Thymus (tissue), 11 donors: Measurements from ENCODE around the gene ZNF761. TPM values are rescaled to one million over a fixed set of nuclear protein-coding genes. Genes with fewer than 3 reads are reported as not detected.
A peak's percentile ranks its signal among the peaks of the same experiment; 100 is the strongest.
"Not testable (repeated sequence)": the region's sequence is repeated elsewhere in the genome, so short reads cannot be mapped to it uniquely, and the experiment has no call there.

Source experiments
- DNase-seq, 9 donors: peaks; one replicate each; pipeline ENCODE4 v3.0.0-alpha.2; 2013; ENCODE audit warnings: low spot score in 9 of 9, low read depth in 6 of 9, missing footprints in 1 of 9
- H3K27ac ChIP-seq, 2 donors: one replicate each; pipeline ENCODE4 v1.5.1; 2013; ENCODE audit warnings: control low read depth in 1 of 2, low read depth in 1 of 2, low read length in 1 of 2, mild to moderate bottlenecking in 1 of 2, moderate library complexity in 1 of 2
- H3K27me3 ChIP-seq, 2 donors: one replicate each; pipeline ENCODE4 v1.5.1; 2013; ENCODE audit warnings: low read length in 1 of 2; ENCODE audit not compliant: control insufficient read depth in 2 of 2, insufficient read depth in 1 of 2
- H3K36me3 ChIP-seq, 2 donors: one replicate each; pipeline ENCODE4 v1.5.1; 2013; ENCODE audit warnings: low read length in 1 of 2, mild to moderate bottlenecking in 1 of 2, moderate library complexity in 1 of 2; ENCODE audit not compliant: control insufficient read depth in 2 of 2, insufficient read depth in 2 of 2
- H3K4me1 ChIP-seq, 2 donors: one replicate each; pipeline ENCODE4 v1.5.1; 2013; ENCODE audit warnings: low read length in 2 of 2; ENCODE audit not compliant: control insufficient read depth in 2 of 2, insufficient read depth in 2 of 2
- H3K4me3 ChIP-seq, 2 donors: one replicate each; pipeline ENCODE4 v1.5.1; 2013; ENCODE audit warnings: low read length in 2 of 2, control low read depth in 1 of 2, mild to moderate bottlenecking in 1 of 2
- H3K9me3 ChIP-seq, 2 donors: one replicate each; pipeline ENCODE4 v1.5.1; 2013; ENCODE audit warnings: low read length in 1 of 2, mild to moderate bottlenecking in 1 of 2; ENCODE audit not compliant: control insufficient read depth in 2 of 2, insufficient read depth in 1 of 2
- WGBS: extraction: QIAGEN DNeasy Blood & Tissue Kit; methylation state at CpG from one replicate; pipeline ENCODE4 v1.1.7; 2013; 5-methylcytosine and 5-hydroxymethylcytosine counted together
- polyA plus RNA-seq: library from polyadenylated mRNA; stranded (reverse); fragments of 200-250 nt; gene quantifications from one replicate; pipeline ENCODE4 v1.2.3, GENCODE V29; 2013
- total RNA-seq: library from RNA; stranded (reverse); fragments of 120-200 nt; gene quantifications from one replicate; pipeline ENCODE4 v1.2.4, GENCODE V29; 2013
- donor health status: healthy.

ZNF761 gene
- total and polyA plus RNA-seq, 2 donors: 9.7 to 14.9 TPM

GRCh38 chr19:53468628-53469027 is 36.8 kb downstream of the ZNF761 start:
- H3K36me3 ChIP-seq, H3K4me1 ChIP-seq, H3K27ac ChIP-seq, H3K27me3 ChIP-seq, H3K9me3 ChIP-seq, DNase-seq: not testable (repeated sequence)
- WGBS: 78% methylated on average over 8 of the region's 8 CpGs
- peak overlapping the region in 1 of 2 donors; percentile 64 for H3K4me3 ChIP-seq

GRCh38 chr19:53471916-53472315 is 40.1 kb downstream of the ZNF761 start:
- WGBS: 98% methylated on average over 7 of the region's 7 CpGs
- Histone ChIP-seq H3K4me3 (no peak overlapping the region), H3K27me3 (no peaks in the 10 kb centered on the region), H3K4me1 (peaks cover 3 to 5% of the 10 kb centered on the region in 2 donors), H3K9me3 (no peaks in the 10 kb centered on the region), H3K36me3 (no peaks in the 10 kb centered on the region), H3K27ac (no peak overlapping the region)
- no peak for DNase-seq

- WGBS: 66% methylated on average over 1 of the region's 1 CpG
- not testable (repeated sequence) for H3K27me3 ChIP-seq, H3K4me1 ChIP-seq, H3K27ac ChIP-seq, H3K4me3 ChIP-seq
- DNase-seq: peak in 1 of 9 donors; percentile 21
- Histone ChIP-seq H3K36me3 (peaks cover 6 to 14% of the 10 kb centered on the region in 2 donors), H3K9me3 (peaks cover 5 to 14% of the 10 kb centered on the region in 2 donors)
Measured at GRCh38 chr19:53474832-53475231, 43.0 kb downstream of the ZNF761 start.

- not testable (repeated sequence) for H3K27ac ChIP-seq, H3K4me1 ChIP-seq, H3K4me3 ChIP-seq, DNase-seq, H3K27me3 ChIP-seq
- Histone ChIP-seq H3K9me3 (peaks cover 5 to 14% of the 10 kb centered on the region in 2 donors), H3K36me3 (peaks cover 6 to 14% of the 10 kb centered on the region in 2 donors)
- WGBS: 93% methylated on average over 6 of the region's 6 CpGs
Measured at GRCh38 chr19:53475470-53475869, 43.7 kb downstream of the ZNF761 start.

GRCh38 chr19:53483751-53484150 is 52.0 kb downstream of the ZNF761 start:
- DNase-seq, H3K4me3 ChIP-seq, H3K27me3 ChIP-seq, H3K4me1 ChIP-seq, H3K27ac ChIP-seq: not testable (repeated sequence)
- Histone ChIP-seq H3K9me3 (peaks cover 7 to 14% of the 10 kb centered on the region in 2 donors), H3K36me3 (peaks cover 4 to 27% of the 10 kb centered on the region in 2 donors)
- WGBS: 98% methylated on average over 2 of the region's 2 CpGs

- Histone ChIP-seq H3K9me3 (peaks cover 4 to 13% of the 10 kb centered on the region in 2 donors), H3K27me3 (no peaks in the 10 kb centered on the region)
Measured at GRCh38 chr19:53485046-53486004, 53.5 kb downstream of the ZNF761 start.

GRCh38 chr19:53492153-53492552 is 60.4 kb downstream of the ZNF761 start:
- WGBS: 97% methylated on average over 5 of the region's 5 CpGs
- no peaks in the 10 kb centered on the region for H3K4me1 ChIP-seq

More at GRCh38 chr19:53485046-53486004, 53.5 kb downstream of the ZNF761 start:
- Histone ChIP-seq H3K4me1 (no peaks in the 10 kb centered on the region), H3K4me3 (no peak overlapping the region), H3K36me3 (peaks cover 5 to 19% of the 10 kb centered on the region in 2 donors), H3K27ac (no peak overlapping the region)
- DNase-seq: no peak
- WGBS: 90% methylated on average over 8 of the region's 8 CpGs

GRCh38 chr19:53497311-53498023 is 65.7 kb downstream of the ZNF761 start:
- H3K9me3 ChIP-seq: peaks cover 0 to 10% of the 10 kb centered on the region in 2 donors
- not testable (repeated sequence) for DNase-seq, H3K27ac ChIP-seq, H3K4me1 ChIP-seq, H3K4me3 ChIP-seq, H3K36me3 ChIP-seq, H3K27me3 ChIP-seq
- 65% methylated on average over 11 of the region's 11 CpGs for WGBS

More at GRCh38 chr19:53492153-53492552, 60.4 kb downstream of the ZNF761 start:
- Histone ChIP-seq H3K9me3 (peaks cover 4 to 10% of the 10 kb centered on the region in 2 donors), H3K36me3 (peaks cover 11 to 18% of the 10 kb centered on the region in 2 donors), H3K27me3 (no peaks in the 10 kb centered on the region), H3K27ac (no peak overlapping the region), H3K4me3 (no peak overlapping the region)
- DNase-seq: no peak

- H3K9me3 ChIP-seq: peaks cover 0 to 10% of the 10 kb centered on the region in 2 donors
- WGBS: 60% methylated on average over 4 of the region's 4 CpGs
- DNase-seq, H3K27ac ChIP-seq, H3K4me1 ChIP-seq, H3K4me3 ChIP-seq, H3K36me3 ChIP-seq, H3K27me3 ChIP-seq: not testable (repeated sequence)
Measured at GRCh38 chr19:53498024-53498395, 66.2 kb downstream of the ZNF761 start.
